Ascending aorta (tissue), 2 donors: Measurements from ENCODE around the gene OSBPL9. TPM values are rescaled to one million over a fixed set of nuclear protein-coding genes. Genes with fewer than 3 reads are reported as not detected.
A peak's percentile ranks its signal among the peaks of the same experiment; 100 is the strongest.

Experiments used
- DNase-seq, 2 donors: peaks; one replicate each; pipeline ENCODE4 v3.0.0-alpha.2; 2019; ENCODE audit warnings: low spot score in 2 of 2
- H3K27ac ChIP-seq, 2 donors: fragments of 200-600 bp; sonication (generic); one replicate each; pipeline ENCODE4 v1.5.1; 2016 to 2017; ENCODE audit warnings: mild to moderate bottlenecking in 1 of 2
- H3K27me3 ChIP-seq: fragments of 200-600 bp; sonication (generic); one replicate; pipeline ENCODE4 v1.5.1; 2017
- H3K36me3 ChIP-seq, 2 donors: fragments of 200-600 bp; sonication (generic); one replicate each; pipeline ENCODE4 v1.5.1; 2016
- H3K4me1 ChIP-seq, 2 donors: fragments of 200-600 bp; sonication (generic); one replicate each; pipeline ENCODE4 v1.5.1; 2016 to 2017; ENCODE audit warnings: mild to moderate bottlenecking in 1 of 2
- H3K4me3 ChIP-seq, 2 donors: fragments of 200-600 bp; sonication (generic); one replicate each; pipeline ENCODE4 v1.5.1; 2016 to 2017; ENCODE audit warnings: mild to moderate bottlenecking in 1 of 2
- H3K9me3 ChIP-seq, 2 donors: fragments of 200-600 bp; sonication (generic); one replicate each; pipeline ENCODE4 v1.5.1; 2016
- CTCF ChIP-seq, 3 experiments: fragments of 200-600 bp in 2 of 3; fragments of 450-650 bp in 1 of 3; sonication (generic) in 2 of 3; IDR thresholded peaks; one replicate each; pipeline ENCODE4 v1.5.1; 2016 to 2019; ENCODE audit warnings: antibody characterized with exemption in 3 of 3, mild to moderate bottlenecking in 1 of 3, moderate library complexity in 1 of 3
- intact Hi-C: fragments of 100-400 bp; cut with DNase I; formaldehyde crosslinking; loops from one replicate; pipeline ENCODE4 v1.15.1; 2023
- total RNA-seq: library from RNA; depleted of rRNA; stranded (reverse); fragments of >200 nt; gene quantifications from one replicate; pipeline ENCODE4 v1.1.0, GENCODE V29; 2016

The OSBPL9 gene
- total RNA-seq, 1 donor from 2014 or later: 101 TPM

GRCh38 chr1:51629918-51630317 lies 13.0 kb downstream of the OSBPL9 start:
- intact Hi-C loops: no loop called here
- H3K27me3 ChIP-seq: no peaks in the 10 kb centered on the region
- H3K9me3 ChIP-seq: no peaks in the 10 kb centered on the region
- peaks cover 0 to 30% of the 10 kb centered on the region in 2 donors for H3K4me1 ChIP-seq
- DNase-seq: no peak
- H3K4me3 ChIP-seq: no peak overlapping the region
- TF ChIP-seq CTCF (IDR thresholded peaks at IDR 0.05): no peak
- no peak overlapping the region for H3K27ac ChIP-seq
- H3K36me3 ChIP-seq: no peaks in the 10 kb centered on the region

GRCh38 chr1:51630393-51630792 lies 13.5 kb downstream of the OSBPL9 start:
- H3K4me1 ChIP-seq: peaks cover 0 to 34% of the 10 kb centered on the region in 2 donors
- no peak overlapping the region for H3K27ac ChIP-seq
- no peak for TF ChIP-seq CTCF (IDR thresholded peaks at IDR 0.05)
- H3K27me3 ChIP-seq: no peaks in the 10 kb centered on the region
- DNase-seq: no peak
- no peaks in the 10 kb centered on the region for H3K9me3 ChIP-seq
- intact Hi-C loops: no loop called here
- no peak overlapping the region for H3K4me3 ChIP-seq
- no peaks in the 10 kb centered on the region for H3K36me3 ChIP-seq

GRCh38 chr1:51630922-51631321 lies 14.0 kb downstream of the OSBPL9 start:
- no peak for DNase-seq
- no peaks in the 10 kb centered on the region for H3K27me3 ChIP-seq
- H3K4me3 ChIP-seq: no peak overlapping the region
- H3K9me3 ChIP-seq: no peaks in the 10 kb centered on the region
- H3K27ac ChIP-seq: peak overlapping the region in 1 of 2 donors; percentile 27
- no peaks in the 10 kb centered on the region for H3K36me3 ChIP-seq
- TF ChIP-seq CTCF (IDR thresholded peaks at IDR 0.05): no peak
- H3K4me1 ChIP-seq: peaks cover 0 to 35% of the 10 kb centered on the region in 2 donors
- intact Hi-C loops: no loop called here

GRCh38 chr1:51631747-51632146 lies 14.9 kb downstream of the OSBPL9 start:
- no peak for TF ChIP-seq CTCF (IDR thresholded peaks at IDR 0.05)
- H3K4me1 ChIP-seq: peaks cover 0 to 36% of the 10 kb centered on the region in 2 donors
- intact Hi-C loops: no loop called here
- no peak for DNase-seq
- H3K36me3 ChIP-seq: no peaks in the 10 kb centered on the region
- H3K27ac ChIP-seq: peak overlapping the region in 1 of 2 donors; percentile 27
- H3K4me3 ChIP-seq: no peak overlapping the region
- no peaks in the 10 kb centered on the region for H3K9me3 ChIP-seq
- H3K27me3 ChIP-seq: no peaks in the 10 kb centered on the region

GRCh38 chr1:51634618-51635017 lies 17.7 kb downstream of the OSBPL9 start:
- Histone ChIP-seq H3K4me3 (no peak overlapping the region), H3K27ac (peak overlapping the region; percentile 72 to 87), H3K9me3 (no peaks in the 10 kb centered on the region), H3K36me3 (no peaks in the 10 kb centered on the region), H3K27me3 (no peaks in the 10 kb centered on the region), H3K4me1 (peaks cover 0 to 43% of the 10 kb centered on the region in 2 donors)
- no peak for DNase-seq
- TF ChIP-seq CTCF (IDR thresholded peaks at IDR 0.05): no peak
- intact Hi-C loops: no loop called here

GRCh38 chr1:51635615-51636014 lies 18.7 kb downstream of the OSBPL9 start:
- H3K9me3 ChIP-seq: no peaks in the 10 kb centered on the region
- no peak for TF ChIP-seq CTCF (IDR thresholded peaks at IDR 0.05)
- H3K27me3 ChIP-seq: no peaks in the 10 kb centered on the region
- H3K4me3 ChIP-seq: no peak overlapping the region
- H3K4me1 ChIP-seq: peaks cover 0 to 44% of the 10 kb centered on the region in 2 donors
- intact Hi-C loops: loop anchor here (2.0 kb wide), 1 partner anchor 19 kb away; the partner anchor contains the start of gene OSBPL9
- H3K27ac ChIP-seq: peak overlapping the region; percentile 72 to 87
- no peaks in the 10 kb centered on the region for H3K36me3 ChIP-seq
- DNase-seq: no peak
